ENCODE data around the gene LGALS1. TPM values are rescaled to one million over a fixed set of nuclear protein-coding genes. Genes with fewer than 3 reads are reported as not detected.

Gene LGALS1
- total RNA-seq, 1 experiment from 2014 or later: 32.8 TPM

GRCh38 chr22:37672206-37672919, 3.1 kb upstream of the LGALS1 start:
- H2BK12ac ChIP-seq (ENCODE audit: insufficient read length, low read depth, low read length): no peak overlapping the region
- no peak overlapping the region for H3K14ac ChIP-seq (ENCODE audit: insufficient read depth, low read length)
- peaks cover 0 to 13% (median 0%) of the 10 kb centered on the region in 3 experiments; a peak in 3 of 7 replicates for H3K36me3 Mint-ChIP-seq (ENCODE audit: insufficient read depth in 1 of 3, low read depth in 3 of 3)
- TF ChIP-seq CTCF (conservative IDR thresholded peaks at IDR 0.05): 0 out of 3 replicates have a peak, but pooled peaks have one; percentile 8
- H2AFZ ChIP-seq (ENCODE audit: low read length): no peak overlapping the region
- H3K4me1 Mint-ChIP-seq: peaks cover 10 to 32% of the 10 kb centered on the region in 2 experiments
- H4K8ac ChIP-seq (replicated peaks; ENCODE audit: insufficient read length, low read depth, low read length): no peak overlapping the region
- H4K5ac ChIP-seq (ENCODE audit: insufficient read length, low read depth, low read length): no peak overlapping the region
- H4K20me1 ChIP-seq (ENCODE audit: control insufficient read depth, insufficient read depth, insufficient read length): no peaks in the 10 kb centered on the region
- H2BK120ac ChIP-seq (ENCODE audit: low read depth, low read length, poor library complexity, severe bottlenecking): no peak overlapping the region
- no peak overlapping the region for H3T11ph ChIP-seq (ENCODE audit: low read length)
- H2BK15ac ChIP-seq (ENCODE audit: low read depth, low read length): no peak overlapping the region
- H2BK20ac ChIP-seq (ENCODE audit: low read depth, low read length, poor library complexity, severe bottlenecking): no peak overlapping the region
- no peak overlapping the region for H3K23ac ChIP-seq (ENCODE audit: insufficient read length, low read depth, low read length)
- peaks cover 2% of the 10 kb centered on the region for H3K23me2 ChIP-seq (ENCODE audit: insufficient read length, low read depth, low read length, poor library complexity, severe bottlenecking)
- no peak overlapping the region for H3K4me2 ChIP-seq (ENCODE audit: insufficient read depth, insufficient read length, low read length)
- no peak overlapping the region for H4K91ac ChIP-seq (ENCODE audit: insufficient read length, low read depth, low read length)
- H3K18ac ChIP-seq (ENCODE audit: insufficient read length, low read depth, low read length): no peak overlapping the region
- H3K27me3 ChIP-seq (ENCODE audit: insufficient read depth, low read length): no peaks in the 10 kb centered on the region
- H3K4me1 ChIP-seq (ENCODE audit: insufficient read depth, low read length): no peaks in the 10 kb centered on the region
- H3K9ac ChIP-seq (ENCODE audit: extremely low read depth, insufficient read length, low read length): no peak overlapping the region
- H3K9me3 Mint-ChIP-seq: no peaks in the 10 kb centered on the region
- peaks cover 5% of the 10 kb centered on the region for H3K27me3 Mint-ChIP-seq (ENCODE audit: low read depth)
- DNase-seq: no peak
- H2BK5ac ChIP-seq (ENCODE audit: insufficient read length, low read length): no peak overlapping the region
- no CpG with 5 or more reads among the region's 15 CpGs for WGBS (ENCODE audit: extremely low coverage, insufficient read length, low lambda C conversion rate)
- no peaks in the 10 kb centered on the region for H3K79me2 ChIP-seq (ENCODE audit: insufficient read depth, low read length)
- H2AK5ac ChIP-seq (ENCODE audit: insufficient read length, low read length): no peak overlapping the region
- H3K9me3 ChIP-seq (ENCODE audit: control insufficient read depth, low read depth, low read length): no peaks in the 10 kb centered on the region
- H3K56ac ChIP-seq (ENCODE audit: insufficient read length, low read depth, low read length): no peak overlapping the region
- no peaks in the 10 kb centered on the region for H3K79me1 ChIP-seq (ENCODE audit: insufficient read depth, low read depth, low read length, poor library complexity, severe bottlenecking)
- no peak overlapping the region for H3K4me3 Mint-ChIP-seq
- H3K27ac ChIP-seq (ENCODE audit: insufficient read length, low read depth, low read length): no peak overlapping the region
- H3K4ac ChIP-seq (ENCODE audit: low read depth, low read length): no peak overlapping the region
- H3K27ac Mint-ChIP-seq: no peak overlapping the region; a peak in 1 of 7 replicates
